HepG2 (cell line): ENCODE results near the gene ATP13A4. TPM values are rescaled to one million over a fixed set of nuclear protein-coding genes. Genes with fewer than 3 reads are reported as not detected.

Source experiments
- ATAC-seq: fragments of 200-7000 bp; cut with Tn5 transposase; 3 replicates; pipeline ENCODE4 v1.9.1; 2020; ENCODE audit warnings: mild to moderate bottlenecking, moderate library complexity
- BruUV-seq: library from RNA; stranded (reverse); fragments of 400-500 nt; replicated peaks from 2 replicates; lab custom pipeline; 2021; lab: Mats Ljungman, UMichigan
- CTCF ChIA-PET: fragments of 300-600 bp; formaldehyde crosslinking; extraction: SDS; loops from one replicate; lab custom pipeline; 2021; ENCODE audit warnings: low total read pairs, inconsistent platforms, low intra/inter-chr PET ratio; lab: Yijun Ruan, JAX
- POLR2A ChIA-PET: fragments of 350-600 bp; sonication (Branson Sonifier 250); formaldehyde crosslinking; loops from one replicate; lab custom pipeline; 2020; ENCODE audit warnings: antibody characterized with exemption, inconsistent platforms; lab: Yijun Ruan, JAX
- DNase-seq: peaks from one replicate; pipeline ENCODE4 v3.0.0-alpha.2; 2015; ENCODE audit warnings: low spot score
- FAIRE-seq: peaks from 3 replicates; lab custom pipeline; 2011; peaks lifted over from hg19 to GRCh38; lab: Jason Lieb, UNC
- H2AFZ ChIP-seq: one replicate; pipeline ENCODE4 v1.6.1; 2011; ENCODE audit warnings: low read length, inconsistent platforms
- H3K27ac ChIP-seq: fragments of 300-600 bp; 3 replicates; pipeline ENCODE4 v1.8.0; 2011; ENCODE audit warnings: mixed run types, mild to moderate bottlenecking, mixed read lengths, low read length, inconsistent platforms; ENCODE audit not compliant: insufficient read depth; ENCODE audit errors: extremely low read length
- H3K27me3 ChIP-seq, 2 experiments: fragments of 200-600 bp in 1 of 2; 2 replicates in 1 of 2; 3 replicates in 1 of 2; pipeline versions ENCODE4 v1.6.0 to v1.8.0; 2011; ENCODE audit warnings: low read length in 2 of 2, mild to moderate bottlenecking in 2 of 2, moderate library complexity in 2 of 2, inconsistent platforms in 1 of 2; ENCODE audit not compliant: insufficient read depth in 2 of 2, control insufficient read depth in 1 of 2
- H3K36me3 ChIP-seq, 2 experiments: fragments of 200-600 bp in 1 of 2; replicated peaks in 1 of 2; 2 replicates in 1 of 2; 3 replicates in 1 of 2; pipeline versions ENCODE4 v1.5.1 to v1.8.0; 2011; ENCODE audit warnings: low read length in 2 of 2, inconsistent platforms in 1 of 2; ENCODE audit not compliant: insufficient read depth in 2 of 2, control insufficient read depth in 1 of 2
- H3K4me1 ChIP-seq: 2 replicates; pipeline ENCODE4 v1.5.1; 2012; ENCODE audit warnings: low read length, inconsistent platforms; ENCODE audit not compliant: insufficient read depth
- H3K4me2 ChIP-seq: 2 replicates; pipeline ENCODE4 v1.6.0; 2011; ENCODE audit warnings: low read depth, low read length, inconsistent platforms
- H3K4me3 ChIP-seq, 3 experiments: fragments of 200-600 bp in 1 of 3; sonication (generic), shearing (Covaris generic) in 1 of 3; replicated peaks in 1 of 3; 2 replicates each; pipeline ENCODE4 v1.5.1; 2011 to 2016; ENCODE audit warnings: low read length in 3 of 3, inconsistent platforms in 2 of 3, low read depth in 2 of 3, mild to moderate bottlenecking in 2 of 3, control low read depth in 1 of 3, mixed read lengths in 1 of 3; ENCODE audit not compliant: insufficient read depth in 1 of 3
- H3K79me2 ChIP-seq: one replicate; pipeline ENCODE4 v1.6.1; 2011; ENCODE audit warnings: low read length, inconsistent platforms; ENCODE audit not compliant: insufficient read depth
- H3K9ac ChIP-seq: 2 replicates; pipeline ENCODE4 v1.6.0; 2011; ENCODE audit warnings: mild to moderate bottlenecking, low read depth, low read length, inconsistent platforms; ENCODE audit not compliant: insufficient read depth
- H3K9me3 ChIP-seq: 2 replicates; pipeline ENCODE4 v1.5.1; 2012; ENCODE audit warnings: mild to moderate bottlenecking, low read length
- H4K20me1 ChIP-seq: 2 replicates; pipeline ENCODE4 v1.6.0; 2011; ENCODE audit warnings: inconsistent platforms, mild to moderate bottlenecking, low read length, moderate library complexity; ENCODE audit not compliant: insufficient read depth
- ATF7-NPFF ChIP-seq: sonication (generic); formaldehyde crosslinking; IDR thresholded peaks from 2 replicates; pipeline ENCODE4 v1.8.1; 2023; ENCODE audit warnings: mild to moderate bottlenecking, low read depth, missing genetic modification reagents, moderate library complexity
- BCLAF1 ChIP-seq: fragments of 450-650 bp; IDR thresholded peaks from 2 replicates; pipeline ENCODE4 v1.6.1; 2017; ENCODE audit warnings: mild to moderate bottlenecking
- EZH2 ChIP-seq: conservative IDR thresholded peaks from 2 replicates; pipeline ENCODE4 v1.6.1; 2012; ENCODE audit warnings: mild to moderate bottlenecking, low read depth, low read length, moderate library complexity
- IRF1 ChIP-seq: sonication (generic); formaldehyde crosslinking; IDR thresholded peaks from 2 replicates; pipeline ENCODE4 v1.4.0; 2020; ENCODE audit warnings: low read depth, mild to moderate bottlenecking, missing genetic modification reagents
- MED1 ChIP-seq: sonication (generic); formaldehyde crosslinking; IDR thresholded peaks from 2 replicates; pipeline ENCODE4 v1.4.0; 2020; ENCODE audit warnings: missing genetic modification reagents
- NR1H2 ChIP-seq: sonication (generic); formaldehyde crosslinking; IDR thresholded peaks from 2 replicates; pipeline ENCODE4 v1.8.1; 2022; ENCODE audit warnings: low read depth, missing genetic modification reagents, borderline replicate concordance
- RARG ChIP-seq: sonication (generic); formaldehyde crosslinking; IDR thresholded peaks from 2 replicates; pipeline ENCODE4 v1.4.0; 2020; ENCODE audit warnings: low read depth, mild to moderate bottlenecking, missing genetic modification reagents
- RBM39 ChIP-seq: fragments of 200-400 bp; formaldehyde crosslinking; IDR thresholded peaks from one replicate; pipeline ENCODE4 v1.6.1; 2018; ENCODE audit warnings: antibody characterized with exemption, mild to moderate bottlenecking, low read depth, low read length; ENCODE audit not compliant: poor library complexity, severe bottlenecking
- SCMH1 ChIP-seq: sonication (generic); formaldehyde crosslinking; IDR thresholded peaks from 2 replicates; pipeline ENCODE4 v1.9.0; 2021; ENCODE audit warnings: missing genetic modification reagents, mild to moderate bottlenecking, borderline replicate concordance
- ZFY ChIP-seq: sonication (generic); formaldehyde crosslinking; IDR thresholded peaks from 2 replicates; pipeline ENCODE4 v1.4.0; 2020; ENCODE audit warnings: missing genetic modification reagents
- ZNF574 ChIP-seq: sonication (generic); formaldehyde crosslinking; IDR thresholded peaks from 2 replicates; pipeline ENCODE4 v1.4.0; 2020; ENCODE audit warnings: missing genetic modification reagents
- ZNF605 ChIP-seq: sonication (generic); formaldehyde crosslinking; IDR thresholded peaks from 2 replicates; pipeline ENCODE4 v1.8.0; 2022; ENCODE audit warnings: mild to moderate bottlenecking, missing genetic modification reagents
- ZNF790 ChIP-seq: sonication (generic); formaldehyde crosslinking; IDR thresholded peaks from 2 replicates; pipeline ENCODE4 v1.8.0; 2022; ENCODE audit warnings: missing genetic modification reagents, mild to moderate bottlenecking, borderline replicate concordance
- WGBS: methylation state at CpG from one replicate; pipeline ENCODE4 v1.1.6; 2017; ENCODE audit warnings: low lambda C conversion rate; 5-methylcytosine and 5-hydroxymethylcytosine counted together
- in situ Hi-C: cut with HindIII; loops from 2 replicates; pipeline ENCODE4 v1.10.0; 2017; ENCODE audit warnings: low pct_unique_long_range_greater_than_20kb; ENCODE audit not compliant: extremely low pct_ligation_motif_present
- intact Hi-C: fragments of 100-400 bp; cut with micrococcal nuclease; formaldehyde crosslinking; loops from one replicate; pipeline ENCODE4 v1.10.0; 2022; ENCODE audit not compliant: unreplicated experiment
- polyA plus RNA-seq, 8 experiments: library from polyadenylated mRNA; depleted of rRNA in 3 of 8; stranded (reverse) in 7 of 8; unstranded in 1 of 8; fragments of >200 nt; fragmentation: Illumina TruSeq in 4 of 8; extraction: Trizol in 4 of 8; gene quantifications; 2 replicates each; pipeline versions ENCODE4 v1.2.1 to v1.2.3, GENCODE V29; 2011 to 2016; ENCODE audit warnings: low read depth in 4 of 8, missing spikeins in 1 of 8, mixed read lengths in 1 of 8; ENCODE audit not compliant: insufficient read depth in 1 of 8
- total RNA-seq, 5 experiments: library from RNA; depleted of rRNA; stranded (reverse); fragments of >200 nt; fragmentation: Illumina TruSeq; extraction: Trizol; gene quantifications; 2 replicates each; pipeline ENCODE4 v1.2.3, GENCODE V29; 2016; ENCODE audit warnings: low read depth in 1 of 5
- TF ChIP-seq, protein P1 (sequence below): sonication (generic); formaldehyde crosslinking; IDR thresholded peaks from 2 replicates; pipeline ENCODE4 v1.5.0; 2020; ENCODE audit warnings: mild to moderate bottlenecking, missing genetic modification reagents, moderate library complexity

ATP13A4 gene
- total and polyA plus RNA-seq, 2 of the 13 experiments (the other 11 are each of a cell fraction or from before 2014, with no cell fraction given) = 0.01 to 0.07 TPM

- TF ChIP-seq ZNF574 (CRISPR knock-in tag) (no peak), SCMH1 (CRISPR knock-in tag) (no peak), ATF7-NPFF (CRISPR knock-in tag) (no peak), RBM39 (no peak), NR1H2 (no peak)
Measured at GRCh38 chr3:193502871-193503270, 51.8 kb downstream of the ATP13A4 start (continued).

DNA sequence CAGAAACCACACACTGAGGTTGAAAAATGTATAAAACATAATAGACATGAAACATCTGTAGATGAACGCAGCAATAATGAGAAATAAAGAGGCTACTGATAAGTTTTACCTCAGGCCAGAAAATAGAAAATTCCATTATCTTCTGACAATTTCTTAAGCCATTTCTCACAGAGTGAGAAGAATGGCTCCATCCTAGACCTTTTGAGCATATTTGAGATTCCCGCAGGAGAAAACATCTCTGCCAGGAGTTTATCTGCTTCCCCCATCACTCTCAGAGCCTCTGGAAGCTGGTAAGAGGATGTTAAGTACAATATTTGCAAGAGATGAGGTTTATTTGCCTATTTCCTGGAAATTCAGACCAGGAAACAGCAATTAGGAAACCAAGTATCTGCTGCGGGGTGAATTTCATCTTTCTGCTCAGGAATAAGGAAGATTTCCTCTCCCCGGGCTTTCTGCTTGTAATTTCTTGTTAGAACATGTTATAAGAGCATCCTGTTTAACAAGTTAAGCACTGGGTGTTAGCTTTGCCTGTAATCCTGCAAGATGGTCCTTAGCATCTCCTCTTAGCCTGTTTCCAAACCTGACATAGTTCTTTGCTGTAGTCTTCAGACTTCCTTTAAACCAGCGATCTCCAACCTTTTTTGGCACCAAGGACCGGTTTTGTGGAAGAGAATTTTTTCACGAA is 54.8 kb downstream of the ATP13A4 start:
- no peaks in the 10 kb centered on the region for H3K36me3 ChIP-seq
- no peaks in the 10 kb centered on the region for H3K27me3 ChIP-seq
- POLR2A ChIA-PET = no interaction called here
- in situ Hi-C loops (no loop called here), intact Hi-C loops (no loop called here)
- no peak overlapping the region for H3K9ac ChIP-seq
- BruUV-seq = no TSS peak
- H3K79me2 ChIP-seq = no peaks in the 10 kb centered on the region
- WGBS = 42% methylated on average over 7 of the region's 7 CpGs
- TF ChIP-seq ZNF790 (CRISPR knock-in tag) (no peak), EZH2 (no peak), IRF1 (CRISPR knock-in tag) (no peak), MED1 (CRISPR knock-in tag) (no peak), ZFY (CRISPR knock-in tag) (no peak), BCLAF1 (no peak), ZNF605 (CRISPR knock-in tag) (no peak), RARG (CRISPR knock-in tag) (no peak)
- TF ChIP-seq, protein P1, sequence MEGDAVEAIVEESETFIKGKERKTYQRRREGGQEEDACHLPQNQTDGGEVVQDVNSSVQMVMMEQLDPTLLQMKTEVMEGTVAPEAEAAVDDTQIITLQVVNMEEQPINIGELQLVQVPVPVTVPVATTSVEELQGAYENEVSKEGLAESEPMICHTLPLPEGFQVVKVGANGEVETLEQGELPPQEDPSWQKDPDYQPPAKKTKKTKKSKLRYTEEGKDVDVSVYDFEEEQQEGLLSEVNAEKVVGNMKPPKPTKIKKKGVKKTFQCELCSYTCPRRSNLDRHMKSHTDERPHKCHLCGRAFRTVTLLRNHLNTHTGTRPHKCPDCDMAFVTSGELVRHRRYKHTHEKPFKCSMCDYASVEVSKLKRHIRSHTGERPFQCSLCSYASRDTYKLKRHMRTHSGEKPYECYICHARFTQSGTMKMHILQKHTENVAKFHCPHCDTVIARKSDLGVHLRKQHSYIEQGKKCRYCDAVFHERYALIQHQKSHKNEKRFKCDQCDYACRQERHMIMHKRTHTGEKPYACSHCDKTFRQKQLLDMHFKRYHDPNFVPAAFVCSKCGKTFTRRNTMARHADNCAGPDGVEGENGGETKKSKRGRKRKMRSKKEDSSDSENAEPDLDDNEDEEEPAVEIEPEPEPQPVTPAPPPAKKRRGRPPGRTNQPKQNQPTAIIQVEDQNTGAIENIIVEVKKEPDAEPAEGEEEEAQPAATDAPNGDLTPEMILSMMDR = no peak
- DNase-seq = no peak
- no peaks in the 10 kb centered on the region for H4K20me1 ChIP-seq
- ATAC-seq = no peak
- no peak overlapping the region for H3K4me2 ChIP-seq
- no peak overlapping the region for H2AFZ ChIP-seq
- H3K4me1 ChIP-seq = no peaks in the 10 kb centered on the region
- no peaks in the 10 kb centered on the region for H3K9me3 ChIP-seq
- no peak overlapping the region for H3K4me3 ChIP-seq
- FAIRE-seq = no peak
- H3K27ac ChIP-seq = no peak overlapping the region
- CTCF ChIA-PET = no interaction called here
